Esophagus (tissue), 2 donors: ENCODE results near the gene CEP131. TPM values are rescaled to one million over a fixed set of nuclear protein-coding genes. Genes with fewer than 3 reads are reported as not detected.

Experiments used
- H3K27ac ChIP-seq, 2 donors: one replicate each; pipeline ENCODE4 v1.5.1; 2013; ENCODE audit warnings: low read depth in 2 of 2, mild to moderate bottlenecking in 2 of 2, inconsistent platforms in 1 of 2, low read length in 1 of 2, moderate library complexity in 1 of 2
- H3K27me3 ChIP-seq, 2 donors: one replicate each; pipeline ENCODE4 v1.6.1; 2013; ENCODE audit warnings: low read length in 2 of 2, control low read depth in 1 of 2, mild to moderate bottlenecking in 1 of 2; ENCODE audit not compliant: insufficient read depth in 2 of 2, control insufficient read depth in 1 of 2
- H3K36me3 ChIP-seq, 2 donors: one replicate each; pipeline ENCODE4 v1.6.1; 2013; ENCODE audit warnings: low read length in 1 of 2; ENCODE audit not compliant: control insufficient read depth in 2 of 2, insufficient read depth in 2 of 2
- H3K4me1 ChIP-seq, 2 donors: one replicate each; pipeline ENCODE4 v1.6.1; 2013; ENCODE audit warnings: low read length in 1 of 2; ENCODE audit not compliant: control insufficient read depth in 2 of 2, insufficient read depth in 2 of 2
- H3K4me3 ChIP-seq, 2 donors: one replicate each; pipeline ENCODE4 v1.5.1; 2013; ENCODE audit warnings: low read length in 2 of 2, mild to moderate bottlenecking in 2 of 2, low read depth in 1 of 2, moderate library complexity in 1 of 2
- H3K9me3 ChIP-seq, 2 donors: one replicate each; pipeline ENCODE4 v1.6.1; 2013; ENCODE audit warnings: mild to moderate bottlenecking in 2 of 2, low read depth in 1 of 2, low read length in 1 of 2, moderate library complexity in 1 of 2; ENCODE audit not compliant: control insufficient read depth in 2 of 2, insufficient read depth in 1 of 2
- WGBS, 2 donors: extraction: QIAGEN DNeasy Blood & Tissue Kit; methylation state at CpG; one replicate each; pipeline ENCODE4 v1.1.7; 2013; 5-methylcytosine and 5-hydroxymethylcytosine counted together
- polyA plus RNA-seq, 2 donors: library from polyadenylated mRNA; stranded (reverse); fragments of 200-250 nt; gene quantifications; one replicate each; pipeline ENCODE4 v1.2.3, GENCODE V29; 2013
- donor health status: healthy with polysubstance abuse.
- donor health status: Bipolar disorder and iron deficiency.

Gene CEP131
- polyA plus RNA-seq, 2 donors, result 5.2 to 8.7 TPM

GRCh38 chr17:81183807-81184206 lies 39.0 kb downstream of the CEP131 start:
- no peak overlapping the region for H3K4me3 ChIP-seq
- 89 to 93% methylated on average over 11 of the region's 11 CpGs for WGBS, 2 donors
- H3K27me3 ChIP-seq, result peaks cover 0 to 8% of the 10 kb centered on the region in 2 donors
- no peaks in the 10 kb centered on the region for H3K4me1 ChIP-seq
- H3K9me3 ChIP-seq, result peaks cover 0 to 7% of the 10 kb centered on the region in 2 donors
- no peaks in the 10 kb centered on the region for H3K36me3 ChIP-seq
- H3K27ac ChIP-seq, result no peak overlapping the region

DNA sequence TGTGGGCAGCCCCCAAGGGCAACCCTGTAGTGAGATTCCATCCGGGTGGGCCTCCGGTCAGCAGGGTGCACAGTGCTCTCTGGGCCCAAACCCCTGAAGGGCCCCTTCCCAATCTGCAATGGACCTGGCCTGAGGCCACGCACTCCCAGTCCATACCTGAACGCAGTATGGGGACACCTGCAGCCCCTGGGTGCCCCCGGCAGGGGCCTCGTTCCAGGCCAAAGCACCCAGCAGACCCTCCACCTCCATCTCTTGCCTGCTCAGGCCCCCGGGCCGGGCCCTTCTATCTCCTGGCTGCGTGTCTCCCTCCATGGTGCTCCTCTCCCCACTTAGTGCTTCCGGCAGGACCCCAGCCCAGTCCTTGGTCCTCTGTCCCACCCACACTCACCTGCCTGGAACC lies 39.4 kb downstream of the CEP131 start:
- no peaks in the 10 kb centered on the region for H3K4me1 ChIP-seq
- H3K9me3 ChIP-seq, result peaks cover 0 to 7% of the 10 kb centered on the region in 2 donors
- H3K27me3 ChIP-seq, result peaks cover 0 to 8% of the 10 kb centered on the region in 2 donors
- no peaks in the 10 kb centered on the region for H3K36me3 ChIP-seq
- no peak overlapping the region for H3K4me3 ChIP-seq
- WGBS, 2 donors, result 86 to 89% methylated on average over 10 of the region's 10 CpGs
- no peak overlapping the region for H3K27ac ChIP-seq

DNA sequence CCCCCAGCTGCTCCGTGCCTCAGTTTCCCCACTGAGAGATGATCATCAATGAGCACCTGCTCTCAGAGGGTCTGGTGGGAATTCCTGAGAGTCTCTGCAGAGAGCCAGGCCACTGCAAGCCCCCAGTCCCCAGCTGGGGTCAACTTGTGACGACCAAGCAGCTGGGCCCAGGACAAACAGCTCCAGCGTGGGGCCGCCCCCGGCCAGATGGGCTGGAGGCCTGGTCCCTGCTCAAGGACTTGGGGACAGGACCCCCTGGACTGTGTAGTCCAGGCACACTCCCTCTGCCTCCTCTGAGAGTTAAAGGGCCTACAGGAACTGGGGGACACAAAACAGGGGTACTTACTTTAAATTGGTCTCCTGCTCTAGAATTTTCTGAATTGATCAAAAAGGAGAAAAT lies 40.2 kb downstream of the CEP131 start:
- peaks cover 0 to 7% of the 10 kb centered on the region in 2 donors for H3K9me3 ChIP-seq
- peaks cover 0 to 8% of the 10 kb centered on the region in 2 donors for H3K27me3 ChIP-seq
- no peaks in the 10 kb centered on the region for H3K4me1 ChIP-seq
- no peaks in the 10 kb centered on the region for H3K36me3 ChIP-seq
- no peak overlapping the region for H3K27ac ChIP-seq
- 82 to 86% methylated on average over 5 of the region's 5 CpGs for WGBS, 2 donors
- H3K4me3 ChIP-seq, result no peak overlapping the region

DNA sequence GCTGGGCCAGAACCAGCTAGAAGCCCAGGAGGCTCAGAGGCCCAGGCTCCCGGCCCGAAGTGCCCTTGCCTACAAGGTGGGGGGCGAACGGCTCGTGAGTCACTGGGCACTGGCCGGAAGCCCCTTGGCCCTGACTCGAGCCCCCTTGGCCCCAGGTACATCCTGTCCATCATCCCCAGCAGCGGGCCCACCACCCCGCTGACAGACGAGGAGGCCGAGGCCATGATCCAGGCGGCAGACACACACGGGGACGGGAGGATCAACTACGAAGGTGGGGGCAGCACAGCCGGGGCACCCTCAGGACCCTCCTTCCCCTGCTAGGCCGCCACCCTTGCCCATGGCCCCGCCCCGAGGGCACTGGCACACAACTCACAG lies 41.0 kb downstream of the CEP131 start:
- Histone ChIP-seq H3K4me1 (no peaks in the 10 kb centered on the region), H3K36me3 (no peaks in the 10 kb centered on the region), H3K9me3 (peaks cover 0 to 7% of the 10 kb centered on the region in 2 donors), H3K27ac (no peak overlapping the region), H3K4me3 (no peak overlapping the region), H3K27me3 (peaks cover 0 to 8% of the 10 kb centered on the region in 2 donors)
- WGBS, 2 donors, result 90 to 91% methylated on average over 19 of the region's 19 CpGs

DNA sequence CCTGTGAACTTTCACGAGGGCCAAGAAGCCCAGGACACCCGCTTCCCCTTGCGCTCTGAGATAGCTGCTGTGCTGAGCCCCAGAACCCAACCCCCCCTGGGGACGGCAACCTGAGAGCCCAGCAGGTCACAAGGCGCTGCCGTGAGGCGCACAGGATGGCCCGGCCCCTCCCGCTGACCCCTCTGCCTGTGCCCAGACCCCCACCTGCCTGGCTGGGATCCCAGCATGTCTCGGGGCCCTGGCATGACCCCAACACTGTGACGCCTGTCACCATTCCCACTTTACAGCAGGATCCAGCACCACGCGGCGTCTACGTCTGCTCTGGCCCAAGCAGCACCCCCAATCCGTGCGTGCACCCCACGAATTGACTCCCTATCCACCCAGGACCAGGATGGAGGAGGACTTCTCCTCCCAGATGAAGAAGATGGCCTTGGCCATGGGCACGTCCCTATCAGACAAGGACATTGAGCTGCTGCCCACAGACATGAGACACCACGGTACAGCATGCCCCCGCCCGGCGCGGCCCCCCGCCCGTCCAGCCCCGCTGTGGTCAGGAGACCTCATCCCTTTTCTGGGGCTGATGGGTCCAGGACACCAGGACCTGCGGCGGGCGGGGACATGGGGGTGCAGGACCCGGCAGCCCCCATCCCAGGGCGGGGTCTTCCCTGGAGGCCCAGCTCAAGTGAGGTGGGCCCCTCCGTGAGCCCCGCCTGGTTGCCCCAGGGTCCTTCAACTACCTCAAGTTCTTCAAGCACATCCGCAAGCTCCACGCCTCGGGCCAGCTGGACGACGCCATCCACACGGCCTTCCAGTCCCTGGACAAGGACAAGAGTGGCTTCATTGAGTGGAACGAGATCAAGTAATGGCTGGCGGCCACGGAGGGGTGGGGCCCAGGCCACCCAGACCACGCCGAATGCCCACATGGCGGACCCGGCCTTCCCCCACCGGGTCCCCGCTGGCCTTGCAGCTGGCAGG lies 41.6 kb downstream of the CEP131 start:
- H3K4me1 ChIP-seq, result no peaks in the 10 kb centered on the region
- peaks cover 0 to 7% of the 10 kb centered on the region in 2 donors for H3K9me3 ChIP-seq
- H3K4me3 ChIP-seq, result no peak overlapping the region
- 88 to 89% methylated on average over 49 of the region's 49 CpGs for WGBS, 2 donors
- no peaks in the 10 kb centered on the region for H3K36me3 ChIP-seq
- H3K27ac ChIP-seq, result no peak overlapping the region
- peaks cover 0 to 8% of the 10 kb centered on the region in 2 donors for H3K27me3 ChIP-seq

DNA sequence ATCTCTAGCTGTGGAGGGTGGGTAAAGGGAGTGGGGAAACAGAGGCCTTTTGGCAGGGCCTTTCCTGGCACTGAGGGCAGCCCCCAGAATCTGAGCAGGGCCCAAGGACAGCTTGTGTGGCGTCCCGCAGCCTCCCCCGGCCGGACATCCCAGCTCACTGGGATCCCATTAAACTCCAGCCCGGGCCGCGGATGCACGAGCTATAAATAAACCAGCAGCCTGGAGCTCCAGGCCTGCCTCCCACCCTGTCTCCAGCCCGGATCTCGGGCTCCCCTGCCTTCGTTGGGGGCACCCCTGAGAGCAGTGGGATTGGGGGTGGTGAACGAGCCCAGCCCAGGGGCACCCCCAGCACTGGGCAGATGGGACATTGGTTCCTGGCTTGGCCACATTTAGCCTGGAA lies 42.9 kb downstream of the CEP131 start:
- Histone ChIP-seq H3K27me3 (peaks cover 0 to 8% of the 10 kb centered on the region in 2 donors), H3K36me3 (no peaks in the 10 kb centered on the region), H3K4me1 (no peaks in the 10 kb centered on the region), H3K4me3 (no peak overlapping the region), H3K9me3 (peaks cover 0 to 7% of the 10 kb centered on the region in 2 donors), H3K27ac (no peak overlapping the region)
- 70 to 79% methylated on average over 12 of the region's 12 CpGs for WGBS, 2 donors

DNA sequence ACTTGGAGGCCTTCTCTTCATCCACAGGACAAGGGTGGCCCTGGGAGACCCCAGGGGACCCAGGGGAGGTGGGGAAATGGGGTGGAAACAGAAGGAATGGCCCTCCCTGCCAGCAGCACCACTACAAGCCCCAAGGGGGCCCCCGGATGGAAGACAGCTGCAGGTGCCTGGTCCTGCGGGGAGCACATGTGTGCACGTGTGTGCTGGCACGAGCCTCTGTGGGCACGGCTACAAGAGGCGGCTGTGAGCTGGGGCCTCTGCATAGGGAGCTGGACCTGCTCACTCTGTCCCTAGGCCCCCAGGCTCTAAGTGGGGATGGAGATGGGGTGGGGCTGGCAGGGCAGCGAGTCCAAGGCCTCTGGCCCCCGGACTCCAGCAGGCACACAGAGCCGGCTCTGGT lies 43.5 kb downstream of the CEP131 start:
- no peaks in the 10 kb centered on the region for H3K36me3 ChIP-seq
- no peaks in the 10 kb centered on the region for H3K4me1 ChIP-seq
- 70 to 74% methylated on average over 9 of the region's 9 CpGs for WGBS, 2 donors
- no peak overlapping the region for H3K4me3 ChIP-seq
- H3K27me3 ChIP-seq, result peaks cover 0 to 4% of the 10 kb centered on the region in 2 donors
- peaks cover 0 to 7% of the 10 kb centered on the region in 2 donors for H3K9me3 ChIP-seq
- H3K27ac ChIP-seq, result no peak overlapping the region

DNA sequence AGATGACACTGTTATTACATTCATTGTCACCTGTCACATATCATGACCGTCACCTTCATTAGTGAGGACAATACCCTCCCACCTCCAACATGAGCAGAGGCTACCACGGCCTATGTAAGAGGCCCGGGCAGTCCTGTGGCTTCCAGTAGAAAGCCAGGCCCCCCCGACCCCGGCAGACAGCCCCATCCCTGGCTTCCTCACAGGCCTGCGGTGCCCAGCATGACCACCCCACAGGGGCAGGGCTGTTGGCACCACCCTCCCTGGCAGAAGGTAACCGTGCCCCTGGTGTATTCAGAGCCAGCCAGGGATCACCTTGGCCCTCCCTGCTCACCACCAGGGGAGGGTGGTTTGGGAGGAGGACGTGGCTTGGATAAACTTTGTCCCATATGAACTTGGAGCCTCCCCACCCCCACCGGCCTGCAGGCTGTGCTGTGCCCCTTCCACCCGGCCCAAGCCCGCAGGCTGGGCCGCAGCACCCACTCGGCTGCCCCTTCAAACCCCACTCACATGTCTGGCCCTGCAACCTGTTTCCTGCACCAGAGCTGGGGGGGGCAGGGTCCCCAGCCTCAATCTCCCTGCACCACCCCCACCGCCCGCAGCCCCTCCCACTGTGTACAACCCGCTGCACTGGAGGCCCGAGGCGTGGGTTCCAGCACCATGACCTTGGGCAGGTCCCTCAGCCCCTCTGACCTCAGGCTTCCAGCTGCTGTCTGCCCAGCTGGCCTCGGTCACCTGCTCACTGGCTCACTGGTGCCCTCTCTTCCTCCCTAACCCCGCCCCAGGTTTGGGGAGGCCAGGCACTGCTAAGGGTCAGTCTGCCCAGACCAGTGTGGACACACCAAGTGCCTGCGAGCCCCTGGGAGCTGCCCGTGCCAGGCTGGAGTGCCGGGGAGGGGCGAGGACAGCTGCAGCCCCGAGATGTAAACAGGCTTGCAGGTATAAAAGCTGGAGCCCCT lies 44.4 kb downstream of the CEP131 start:
- H3K9me3 ChIP-seq, result no peaks in the 10 kb centered on the region
- no peak overlapping the region for H3K27ac ChIP-seq
- H3K36me3 ChIP-seq, result no peaks in the 10 kb centered on the region
- no peaks in the 10 kb centered on the region for H3K4me1 ChIP-seq
- H3K4me3 ChIP-seq, result no peak overlapping the region
- WGBS, 2 donors, result 85 to 86% methylated on average over 25 of the region's 25 CpGs
- peaks cover 0 to 2% of the 10 kb centered on the region in 2 donors for H3K27me3 ChIP-seq

DNA sequence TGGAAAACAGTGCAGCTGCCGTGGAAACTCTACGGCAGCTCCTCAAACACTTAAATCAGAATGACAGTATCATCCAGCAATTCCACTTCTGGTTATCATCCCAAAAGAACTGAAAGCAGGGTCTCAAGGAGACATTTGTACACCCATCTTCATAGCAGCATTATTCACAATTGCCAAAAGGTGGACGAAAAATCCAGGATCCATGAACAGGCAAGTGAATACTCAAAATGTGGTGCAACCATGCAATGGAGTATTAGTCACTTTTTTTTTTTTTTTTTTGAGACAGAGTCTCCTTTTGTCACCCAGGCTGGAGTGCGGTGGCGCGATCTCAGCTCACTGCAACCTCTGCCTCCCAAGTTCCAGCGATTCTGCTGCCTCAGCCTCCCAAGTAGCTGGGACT lies 46.1 kb downstream of the CEP131 start:
- no peak overlapping the region for H3K4me3 ChIP-seq
- no peaks in the 10 kb centered on the region for H3K4me1 ChIP-seq
- H3K9me3 ChIP-seq, result no peaks in the 10 kb centered on the region
- no peaks in the 10 kb centered on the region for H3K36me3 ChIP-seq
- no peaks in the 10 kb centered on the region for H3K27me3 ChIP-seq
- WGBS, 2 donors, result 92% methylated on average over 7 of the region's 7 CpGs
- no peak overlapping the region for H3K27ac ChIP-seq
